HEK293 (cell line): ENCODE results near the gene MBNL2.

Experiments used
- KLF10 ChIP-seq: fragments of 450-650 bp; IDR thresholded peaks from 2 replicates; pipeline ENCODE4 v1.5.1; 2018; ENCODE audit warnings: missing biosample characterization, mild to moderate bottlenecking, missing genetic modification characterization
- PRDM4 ChIP-seq: fragments of 450-650 bp; formaldehyde crosslinking; IDR thresholded peaks from 2 replicates; pipeline ENCODE4 v1.5.1; 2017; ENCODE audit warnings: missing biosample characterization, missing genetic modification characterization
- SP2 ChIP-seq: fragments of 450-650 bp; formaldehyde crosslinking; IDR thresholded peaks from 2 replicates; pipeline ENCODE4 v1.5.1; 2016; ENCODE audit warnings: missing biosample characterization, missing genetic modification characterization
- ZNF239 ChIP-seq: fragments of 450-650 bp; formaldehyde crosslinking; IDR thresholded peaks from 2 replicates; pipeline ENCODE4 v1.5.1; 2016; ENCODE audit warnings: missing biosample characterization, missing genetic modification characterization
- ZNF274 ChIP-seq, 2 experiments: fragments of 200-500 bp in 1 of 2; fragments of 450-650 bp in 1 of 2; sonication (Bioruptor generic) in 1 of 2; formaldehyde crosslinking in 1 of 2; IDR thresholded peaks; 2 replicates each; pipeline versions ENCODE4 v1.5.1 to v1.6.1; 2014 to 2016; ENCODE audit warnings: borderline replicate concordance in 1 of 2, inconsistent platforms in 1 of 2, low read length in 1 of 2, missing biosample characterization in 1 of 2, missing genetic modification characterization in 1 of 2
- ZNF350 ChIP-seq: fragments of 450-650 bp; formaldehyde crosslinking; IDR thresholded peaks from 2 replicates; pipeline ENCODE4 v1.5.0; 2017; ENCODE audit warnings: missing biosample characterization, mild to moderate bottlenecking, missing genetic modification characterization
- ZNF404 ChIP-seq: fragments of 450-650 bp; formaldehyde crosslinking; IDR thresholded peaks from 2 replicates; pipeline ENCODE4 v1.5.1; 2017; ENCODE audit warnings: missing biosample characterization, missing genetic modification characterization
- ZNF416 ChIP-seq: fragments of 450-650 bp; formaldehyde crosslinking; IDR thresholded peaks from 2 replicates; pipeline ENCODE4 v1.5.1; 2016; ENCODE audit warnings: missing biosample characterization, missing genetic modification characterization
- ZNF747 ChIP-seq: fragments of 450-650 bp; formaldehyde crosslinking; IDR thresholded peaks from 2 replicates; pipeline ENCODE4 v1.5.1; 2016; ENCODE audit warnings: missing biosample characterization, missing genetic modification characterization
- ZNF76 ChIP-seq: fragments of 450-650 bp; formaldehyde crosslinking; IDR thresholded peaks from 2 replicates; pipeline ENCODE4; 2016; ENCODE audit warnings: low read depth, missing biosample characterization, missing genetic modification characterization, borderline replicate concordance
- TF ChIP-seq, protein P1 (sequence below): fragments of 450-650 bp; formaldehyde crosslinking; IDR thresholded peaks from 2 replicates; pipeline ENCODE4 v1.5.1; 2016; ENCODE audit warnings: missing biosample characterization, missing genetic modification characterization
- TF ChIP-seq, protein P2 (sequence below): fragments of 450-650 bp; formaldehyde crosslinking; IDR thresholded peaks from 2 replicates; pipeline ENCODE4 v1.5.1; 2017; ENCODE audit warnings: missing biosample characterization, missing genetic modification characterization
- TF ChIP-seq, protein P3 (sequence below): fragments of 450-650 bp; formaldehyde crosslinking; IDR thresholded peaks from 2 replicates; pipeline ENCODE4 v1.5.1; 2016; ENCODE audit warnings: missing biosample characterization, missing genetic modification characterization

GRCh38 chr13:97324115-97324514, 102.0 kb downstream of the MBNL2 start:
- TF ChIP-seq KLF10 (tag by site-specific recombination) (no peak), ZNF76 (tag by site-specific recombination) (no peak), ZNF416 (tag by site-specific recombination) (no peak), ZNF239 (tag by site-specific recombination) (no peak), PRDM4 (tag by site-specific recombination) (no peak), ZNF747 (no peak), ZNF404 (no peak), ZNF350 (tag by site-specific recombination) (no peak), ZNF274 (IDR thresholded peaks at IDR 0.05; ENCODE audit: low read length) (no peak), ZNF274 (tag by site-specific recombination; IDR thresholded peaks at IDR 0.05; ENCODE audit: borderline replicate concordance) (no peak), SP2 (tag by site-specific recombination) (no peak)
- TF ChIP-seq, protein P1, sequence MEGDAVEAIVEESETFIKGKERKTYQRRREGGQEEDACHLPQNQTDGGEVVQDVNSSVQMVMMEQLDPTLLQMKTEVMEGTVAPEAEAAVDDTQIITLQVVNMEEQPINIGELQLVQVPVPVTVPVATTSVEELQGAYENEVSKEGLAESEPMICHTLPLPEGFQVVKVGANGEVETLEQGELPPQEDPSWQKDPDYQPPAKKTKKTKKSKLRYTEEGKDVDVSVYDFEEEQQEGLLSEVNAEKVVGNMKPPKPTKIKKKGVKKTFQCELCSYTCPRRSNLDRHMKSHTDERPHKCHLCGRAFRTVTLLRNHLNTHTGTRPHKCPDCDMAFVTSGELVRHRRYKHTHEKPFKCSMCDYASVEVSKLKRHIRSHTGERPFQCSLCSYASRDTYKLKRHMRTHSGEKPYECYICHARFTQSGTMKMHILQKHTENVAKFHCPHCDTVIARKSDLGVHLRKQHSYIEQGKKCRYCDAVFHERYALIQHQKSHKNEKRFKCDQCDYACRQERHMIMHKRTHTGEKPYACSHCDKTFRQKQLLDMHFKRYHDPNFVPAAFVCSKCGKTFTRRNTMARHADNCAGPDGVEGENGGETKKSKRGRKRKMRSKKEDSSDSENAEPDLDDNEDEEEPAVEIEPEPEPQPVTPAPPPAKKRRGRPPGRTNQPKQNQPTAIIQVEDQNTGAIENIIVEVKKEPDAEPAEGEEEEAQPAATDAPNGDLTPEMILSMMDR (tag by site-specific recombination), result no peak
- TF ChIP-seq, protein P2, sequence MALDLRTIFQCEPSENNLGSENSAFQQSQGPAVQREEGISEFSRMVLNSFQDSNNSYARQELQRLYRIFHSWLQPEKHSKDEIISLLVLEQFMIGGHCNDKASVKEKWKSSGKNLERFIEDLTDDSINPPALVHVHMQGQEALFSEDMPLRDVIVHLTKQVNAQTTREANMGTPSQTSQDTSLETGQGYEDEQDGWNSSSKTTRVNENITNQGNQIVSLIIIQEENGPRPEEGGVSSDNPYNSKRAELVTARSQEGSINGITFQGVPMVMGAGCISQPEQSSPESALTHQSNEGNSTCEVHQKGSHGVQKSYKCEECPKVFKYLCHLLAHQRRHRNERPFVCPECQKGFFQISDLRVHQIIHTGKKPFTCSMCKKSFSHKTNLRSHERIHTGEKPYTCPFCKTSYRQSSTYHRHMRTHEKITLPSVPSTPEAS (tag by site-specific recombination), result no peak
- TF ChIP-seq, protein P3, sequence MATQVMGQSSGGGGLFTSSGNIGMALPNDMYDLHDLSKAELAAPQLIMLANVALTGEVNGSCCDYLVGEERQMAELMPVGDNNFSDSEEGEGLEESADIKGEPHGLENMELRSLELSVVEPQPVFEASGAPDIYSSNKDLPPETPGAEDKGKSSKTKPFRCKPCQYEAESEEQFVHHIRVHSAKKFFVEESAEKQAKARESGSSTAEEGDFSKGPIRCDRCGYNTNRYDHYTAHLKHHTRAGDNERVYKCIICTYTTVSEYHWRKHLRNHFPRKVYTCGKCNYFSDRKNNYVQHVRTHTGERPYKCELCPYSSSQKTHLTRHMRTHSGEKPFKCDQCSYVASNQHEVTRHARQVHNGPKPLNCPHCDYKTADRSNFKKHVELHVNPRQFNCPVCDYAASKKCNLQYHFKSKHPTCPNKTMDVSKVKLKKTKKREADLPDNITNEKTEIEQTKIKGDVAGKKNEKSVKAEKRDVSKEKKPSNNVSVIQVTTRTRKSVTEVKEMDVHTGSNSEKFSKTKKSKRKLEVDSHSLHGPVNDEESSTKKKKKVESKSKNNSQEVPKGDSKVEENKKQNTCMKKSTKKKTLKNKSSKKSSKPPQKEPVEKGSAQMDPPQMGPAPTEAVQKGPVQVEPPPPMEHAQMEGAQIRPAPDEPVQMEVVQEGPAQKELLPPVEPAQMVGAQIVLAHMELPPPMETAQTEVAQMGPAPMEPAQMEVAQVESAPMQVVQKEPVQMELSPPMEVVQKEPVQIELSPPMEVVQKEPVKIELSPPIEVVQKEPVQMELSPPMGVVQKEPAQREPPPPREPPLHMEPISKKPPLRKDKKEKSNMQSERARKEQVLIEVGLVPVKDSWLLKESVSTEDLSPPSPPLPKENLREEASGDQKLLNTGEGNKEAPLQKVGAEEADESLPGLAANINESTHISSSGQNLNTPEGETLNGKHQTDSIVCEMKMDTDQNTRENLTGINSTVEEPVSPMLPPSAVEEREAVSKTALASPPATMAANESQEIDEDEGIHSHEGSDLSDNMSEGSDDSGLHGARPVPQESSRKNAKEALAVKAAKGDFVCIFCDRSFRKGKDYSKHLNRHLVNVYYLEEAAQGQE (tag by site-specific recombination), result no peak
